ENCODE results near the gene KIAA1755.

The KIAA1755 gene

GRCh38 chr20:38227420-38228360 lies 32.8 kb downstream of the KIAA1755 start:
- TF ChIP-seq CTCF (IDR thresholded peaks at IDR 0.05) (no peak), ZFX (IDR thresholded peaks at IDR 0.05; ENCODE audit: borderline replicate concordance) (no peak)
- no peak overlapping the region for H3K27ac ChIP-seq

GRCh38 chr20:38226553-38226952 lies 34.0 kb downstream of the KIAA1755 start:
- no peak overlapping the region for H3K27ac ChIP-seq
- TF ChIP-seq CTCF (IDR thresholded peaks at IDR 0.05) (no peak), ZFX (IDR thresholded peaks at IDR 0.05; ENCODE audit: borderline replicate concordance) (no peak)

- TF ChIP-seq CTCF (IDR thresholded peaks at IDR 0.05) = no peak
- no peak for TF ChIP-seq ZFX (IDR thresholded peaks at IDR 0.05; ENCODE audit: borderline replicate concordance)
- H3K27ac ChIP-seq = no peak overlapping the region
Measured at GRCh38 chr20:38225900-38226263, 34.7 kb downstream of the KIAA1755 start.

GRCh38 chr20:38225240-38225899 lies 35.2 kb downstream of the KIAA1755 start:
- no peak overlapping the region for H3K27ac ChIP-seq
- no peak for TF ChIP-seq CTCF (IDR thresholded peaks at IDR 0.05)
- TF ChIP-seq ZFX (IDR thresholded peaks at IDR 0.05; ENCODE audit: borderline replicate concordance) = no peak

GRCh38 chr20:38224531-38224930 lies 36.0 kb downstream of the KIAA1755 start:
- TF ChIP-seq CTCF (IDR thresholded peaks at IDR 0.05) (no peak), ZFX (IDR thresholded peaks at IDR 0.05; ENCODE audit: borderline replicate concordance) (no peak)
- no peak overlapping the region for H3K27ac ChIP-seq

- no peak overlapping the region for H3K27ac ChIP-seq
- TF ChIP-seq ZFX (IDR thresholded peaks at IDR 0.05; ENCODE audit: borderline replicate concordance) (no peak), CTCF (IDR thresholded peaks at IDR 0.05) (no peak)
Measured at GRCh38 chr20:38223743-38224100, 36.8 kb downstream of the KIAA1755 start.
